Parathyroid adenoma (tissue), 2 donors: ENCODE data around the gene ZDHHC14.
"Not testable (repeated sequence)": the region's sequence is repeated elsewhere in the genome, so short reads cannot be mapped to it uniquely, and the experiment has no call there.

Experiments used
- H2AFZ ChIP-seq: fragments of 300-600 bp; sonication (generic); one replicate; pipeline ENCODE4 v1.7.0; 2017; ENCODE audit warnings: antibody characterized with exemption, mild to moderate bottlenecking
- H3K27ac ChIP-seq: fragments of 300-600 bp; sonication (generic); one replicate; pipeline ENCODE4 v1.7.0; 2017
- H3K27me3 ChIP-seq: fragments of 300-600 bp; sonication (generic); one replicate; pipeline ENCODE4 v1.7.0; 2017; ENCODE audit warnings: low read length; ENCODE audit not compliant: control insufficient read depth, insufficient read depth
- H3K36me3 ChIP-seq: fragments of 300-600 bp; sonication (generic); one replicate; pipeline ENCODE4 v1.7.0; 2017; ENCODE audit warnings: low read length; ENCODE audit not compliant: control insufficient read depth, insufficient read depth
- H3K4me1 ChIP-seq: fragments of 300-600 bp; sonication (generic); one replicate; pipeline ENCODE4 v1.7.0; 2017; ENCODE audit warnings: control low read depth
- H3K4me2 ChIP-seq: fragments of 300-600 bp; sonication (generic); one replicate; pipeline ENCODE4 v1.7.0; 2017; ENCODE audit warnings: low read length
- H3K4me3 ChIP-seq: fragments of 300-600 bp; sonication (generic); one replicate; pipeline ENCODE4 v1.7.0; 2017; ENCODE audit warnings: low read depth, low read length
- H3K79me2 ChIP-seq: fragments of 300-600 bp; sonication (generic); one replicate; pipeline ENCODE4 v1.7.0; 2017; ENCODE audit warnings: control low read depth
- H3K9ac ChIP-seq: fragments of 300-600 bp; sonication (generic); one replicate; pipeline ENCODE4 v1.7.0; 2017; ENCODE audit warnings: mild to moderate bottlenecking
- H3K9me3 ChIP-seq: fragments of 300-600 bp; sonication (generic); one replicate; pipeline ENCODE4 v1.7.0; 2017; ENCODE audit warnings: low read length; ENCODE audit not compliant: control insufficient read depth
- CTCF ChIP-seq: fragments of 300-600 bp; sonication (generic); IDR thresholded peaks from one replicate; pipeline ENCODE4 v1.7.0; 2017; ENCODE audit warnings: antibody characterized with exemption, mild to moderate bottlenecking
- donor health status: primary hyperparathyroidism.

Gene ZDHHC14

GRCh38 chr6:157464653-157465535, 83.9 kb downstream of the ZDHHC14 start:
- peaks cover 25% of the 10 kb centered on the region for H3K79me2 ChIP-seq
- H3K36me3 ChIP-seq = no peaks in the 10 kb centered on the region
- H3K27ac ChIP-seq = no peak overlapping the region
- no peak overlapping the region for H3K4me2 ChIP-seq
- H3K4me3 ChIP-seq = no peak overlapping the region
- TF ChIP-seq CTCF = no peak
- no peak overlapping the region for H3K9ac ChIP-seq
- no peaks in the 10 kb centered on the region for H3K27me3 ChIP-seq
- H2AFZ ChIP-seq = peak overlapping the region; percentile 40
- H3K9me3 ChIP-seq = no peaks in the 10 kb centered on the region
- H3K4me1 ChIP-seq = peaks cover 33% of the 10 kb centered on the region

- H3K9me3 ChIP-seq = no peaks in the 10 kb centered on the region
- peaks cover 25% of the 10 kb centered on the region for H3K79me2 ChIP-seq
- no peaks in the 10 kb centered on the region for H3K27me3 ChIP-seq
- H3K27ac ChIP-seq = no peak overlapping the region
- no peak overlapping the region for H3K9ac ChIP-seq
- H3K36me3 ChIP-seq = no peaks in the 10 kb centered on the region
- H3K4me3 ChIP-seq = no peak overlapping the region
- H3K4me1 ChIP-seq = peaks cover 33% of the 10 kb centered on the region
- H2AFZ ChIP-seq = peak overlapping the region; percentile 40
- no peak overlapping the region for H3K4me2 ChIP-seq
- TF ChIP-seq CTCF = no peak
Measured at GRCh38 chr6:157466342-157466648, 85.3 kb downstream of the ZDHHC14 start.

- H2AFZ ChIP-seq, H3K4me2 ChIP-seq, H3K27me3 ChIP-seq, H3K36me3 ChIP-seq, H3K27ac ChIP-seq, H3K9ac ChIP-seq, H3K9me3 ChIP-seq, H3K4me3 ChIP-seq: not testable (repeated sequence)
- H3K79me2 ChIP-seq = peaks cover 25% of the 10 kb centered on the region
- H3K4me1 ChIP-seq = peaks cover 33% of the 10 kb centered on the region
Measured at GRCh38 chr6:157467339-157467738, 86.3 kb downstream of the ZDHHC14 start.

GRCh38 chr6:157468054-157468453, 87.1 kb downstream of the ZDHHC14 start:
- no peak for TF ChIP-seq CTCF
- Histone ChIP-seq H3K36me3 (no peaks in the 10 kb centered on the region), H3K9me3 (no peaks in the 10 kb centered on the region), H3K79me2 (peaks cover 25% of the 10 kb centered on the region), H3K27me3 (no peaks in the 10 kb centered on the region), H3K4me3 (no peak overlapping the region), H3K9ac (no peak overlapping the region), H3K4me2 (no peak overlapping the region), H3K27ac (no peak overlapping the region), H3K4me1 (peaks cover 29% of the 10 kb centered on the region), H2AFZ (no peak overlapping the region)

- Histone ChIP-seq H3K9me3 (no peaks in the 10 kb centered on the region), H3K4me1 (peaks cover 29% of the 10 kb centered on the region), H3K36me3 (no peaks in the 10 kb centered on the region), H3K79me2 (peaks cover 24% of the 10 kb centered on the region), H2AFZ (no peak overlapping the region), H3K9ac (no peak overlapping the region), H3K4me3 (no peak overlapping the region), H3K27me3 (no peaks in the 10 kb centered on the region), H3K4me2 (no peak overlapping the region), H3K27ac (no peak overlapping the region)
- no peak for TF ChIP-seq CTCF
Measured at GRCh38 chr6:157468574-157468973, 87.6 kb downstream of the ZDHHC14 start.
